Smooth muscle cell (in vitro differentiated cells): ENCODE data around the gene ZDHHC1. TPM values are rescaled to one million over a fixed set of nuclear protein-coding genes. Genes with fewer than 3 reads are reported as not detected.

ENCODE experiments used
- DNase-seq: peaks from one replicate; lab custom pipeline; 2025; ENCODE audit not compliant: unreplicated experiment; lab: John Stamatoyannopoulos, UW
- H2AFZ ChIP-seq: fragments of 200-600 bp; sonication (generic); 2 replicates; pipeline ENCODE4 v1.6.0; 2016; ENCODE audit warnings: antibody characterized with exemption, low read depth, mild to moderate bottlenecking
- H3F3A ChIP-seq: fragments of 200-600 bp; sonication (generic); 2 replicates; pipeline ENCODE4 v1.6.0; 2017; ENCODE audit warnings: antibody characterized with exemption, low read depth
- H3K27ac ChIP-seq: fragments of 200-600 bp; sonication (generic); 2 replicates; pipeline ENCODE4 v1.5.1; 2016; ENCODE audit warnings: low read depth, mild to moderate bottlenecking
- H3K27me3 ChIP-seq: fragments of 200-600 bp; sonication (generic); 2 replicates; pipeline ENCODE4 v1.6.1; 2016; ENCODE audit warnings: low read depth, mild to moderate bottlenecking
- H3K36me3 ChIP-seq: fragments of 200-600 bp; sonication (generic); 2 replicates; pipeline ENCODE4 v1.5.1; 2016; ENCODE audit warnings: low read depth
- H3K4me1 ChIP-seq: fragments of 200-600 bp; sonication (generic); 2 replicates; pipeline ENCODE4 v1.5.1; 2016; ENCODE audit warnings: low read depth
- H3K4me2 ChIP-seq: fragments of 200-600 bp; sonication (generic); 2 replicates; pipeline ENCODE4 v1.6.0; 2016; ENCODE audit warnings: mild to moderate bottlenecking
- H3K4me3 ChIP-seq: fragments of 200-600 bp; sonication (generic); 2 replicates; pipeline ENCODE4 v1.5.1; 2016; ENCODE audit warnings: mild to moderate bottlenecking
- H3K79me2 ChIP-seq: fragments of 200-600 bp; sonication (generic); 2 replicates; pipeline ENCODE4 v1.6.0; 2016; ENCODE audit warnings: low read depth, mild to moderate bottlenecking
- H3K9ac ChIP-seq: fragments of 200-600 bp; sonication (generic); 2 replicates; pipeline ENCODE4 v1.6.0; 2016; ENCODE audit warnings: low read depth
- H3K9me3 ChIP-seq: fragments of 200-600 bp; sonication (generic); replicated peaks from 2 replicates; pipeline ENCODE4 v1.5.1; 2016; ENCODE audit warnings: low read depth
- H4K20me1 ChIP-seq: fragments of 200-600 bp; sonication (generic); 2 replicates; pipeline ENCODE4 v1.6.0; 2016; ENCODE audit warnings: low read depth
- WGBS: methylation state at CpG from one replicate; pipeline ENCODE4 v1.1.7; 2016; ENCODE audit warnings: low lambda C conversion rate; 5-methylcytosine and 5-hydroxymethylcytosine counted together
- polyA plus RNA-seq: library from polyadenylated mRNA; unstranded; fragments of >200 nt; fragmentation: Nextera tagmentation; extraction: Ambion mirVana; gene quantifications from 2 replicates; pipeline ENCODE4 v1.2.1, GENCODE V29; 2016
- total RNA-seq: library from RNA; depleted of rRNA; stranded (reverse); fragments of >200 nt; gene quantifications from 2 replicates; pipeline ENCODE4 v1.2.3, GENCODE V29; 2014
- TF ChIP-seq, protein P1 (sequence below): fragments of 200-600 bp; sonication (generic); IDR thresholded peaks from 2 replicates; pipeline ENCODE4 v1.5.1; 2017; ENCODE audit warnings: borderline replicate concordance, mild to moderate bottlenecking, antibody characterized with exemption; ENCODE audit not compliant: insufficient read depth, poor library complexity, severe bottlenecking

ZDHHC1 gene
- total and polyA plus RNA-seq, 2 experiments from 2014 or later = 7.9 to 15.7 TPM

DNA sequence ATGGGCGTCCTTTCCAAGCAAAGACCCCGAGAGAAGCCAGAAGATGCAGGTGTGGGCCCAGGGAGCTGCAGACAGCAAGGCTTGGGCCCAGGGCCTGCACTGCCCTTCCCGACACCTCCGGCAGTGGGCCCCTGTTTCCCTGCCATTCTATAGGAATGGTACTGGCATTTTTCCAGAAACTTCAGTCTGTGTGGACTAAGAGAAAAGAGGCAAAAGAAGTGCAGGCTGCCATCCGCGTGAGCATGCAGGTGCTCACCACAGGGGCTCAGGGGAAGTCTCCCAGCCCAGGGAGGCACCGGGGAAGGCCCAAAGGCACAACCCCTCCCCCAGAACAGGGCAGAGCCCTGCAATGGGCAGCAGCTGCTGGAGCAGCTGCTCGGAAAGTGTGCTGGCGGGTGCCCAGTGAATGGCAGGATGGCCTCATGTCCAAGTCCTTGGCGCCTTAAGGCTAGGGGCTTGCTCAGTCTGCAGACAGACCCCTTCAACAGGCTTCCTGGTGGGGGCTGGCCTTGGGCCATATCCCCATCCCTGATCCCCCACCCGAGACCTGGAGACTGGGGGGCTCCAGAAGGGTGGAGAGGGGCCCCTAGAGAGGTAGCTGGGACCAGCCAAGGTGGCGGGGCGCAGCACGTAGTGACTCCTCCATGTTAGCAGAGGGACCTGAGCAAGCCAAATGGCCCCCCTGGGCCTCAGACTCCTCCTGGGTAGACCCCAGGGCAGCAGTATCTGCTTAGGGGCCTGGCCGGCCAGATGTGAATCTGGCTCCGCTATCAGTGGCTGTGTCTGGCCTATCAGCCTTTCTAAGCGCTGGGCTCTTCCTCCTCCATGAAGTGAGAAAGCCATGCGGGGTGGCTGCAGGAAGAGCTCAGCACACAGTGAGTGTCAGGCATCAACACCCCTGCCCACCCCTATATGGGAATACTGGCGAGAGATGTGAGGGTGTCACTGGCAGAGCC lies 16.2 kb downstream of the ZDHHC1 start:
- 84% methylated on average over 18 of the region's 19 CpGs for WGBS

DNA sequence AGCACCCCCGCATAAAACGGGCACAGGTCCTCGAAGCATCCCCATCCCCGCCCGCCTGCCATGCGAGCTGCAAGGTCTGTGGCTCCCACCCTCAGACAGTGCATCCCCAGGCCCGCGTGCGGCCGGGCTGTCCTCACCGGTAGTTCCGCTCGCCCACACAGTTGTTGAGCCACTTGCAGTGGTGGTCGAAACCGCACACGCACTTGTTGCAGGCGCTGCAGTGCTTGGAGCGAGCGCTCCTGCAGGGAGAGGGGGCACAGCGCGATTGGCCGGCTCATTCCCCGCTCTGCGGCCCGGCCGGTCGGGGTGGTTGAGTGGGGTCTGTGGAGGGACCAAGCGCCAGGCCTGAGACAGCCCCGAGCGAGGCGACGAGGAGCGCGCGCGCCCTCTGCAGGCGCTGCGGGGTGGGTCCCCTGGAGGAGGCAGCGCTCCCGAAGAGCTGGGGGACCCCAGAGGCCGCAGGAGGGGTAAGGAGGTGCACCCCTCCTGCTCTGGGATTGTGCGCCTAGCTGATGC lies 17.0 kb downstream of the ZDHHC1 start:
- Histone ChIP-seq H3F3A (no peaks in the 10 kb centered on the region), H4K20me1 (no peaks in the 10 kb centered on the region), H3K27ac (no peak overlapping the region), H3K9ac (no peak overlapping the region), H3K36me3 (no peaks in the 10 kb centered on the region), H3K4me1 (peaks cover 22% of the 10 kb centered on the region), H2AFZ (no peak overlapping the region), H3K9me3 (no peaks in the 10 kb centered on the region), H3K79me2 (no peaks in the 10 kb centered on the region), H3K4me2 (peak overlapping the region; percentile 79), H3K27me3 (no peaks in the 10 kb centered on the region), H3K4me3 (no peak overlapping the region)
- DNase-seq = peak; percentile 21
- TF ChIP-seq, protein P1, sequence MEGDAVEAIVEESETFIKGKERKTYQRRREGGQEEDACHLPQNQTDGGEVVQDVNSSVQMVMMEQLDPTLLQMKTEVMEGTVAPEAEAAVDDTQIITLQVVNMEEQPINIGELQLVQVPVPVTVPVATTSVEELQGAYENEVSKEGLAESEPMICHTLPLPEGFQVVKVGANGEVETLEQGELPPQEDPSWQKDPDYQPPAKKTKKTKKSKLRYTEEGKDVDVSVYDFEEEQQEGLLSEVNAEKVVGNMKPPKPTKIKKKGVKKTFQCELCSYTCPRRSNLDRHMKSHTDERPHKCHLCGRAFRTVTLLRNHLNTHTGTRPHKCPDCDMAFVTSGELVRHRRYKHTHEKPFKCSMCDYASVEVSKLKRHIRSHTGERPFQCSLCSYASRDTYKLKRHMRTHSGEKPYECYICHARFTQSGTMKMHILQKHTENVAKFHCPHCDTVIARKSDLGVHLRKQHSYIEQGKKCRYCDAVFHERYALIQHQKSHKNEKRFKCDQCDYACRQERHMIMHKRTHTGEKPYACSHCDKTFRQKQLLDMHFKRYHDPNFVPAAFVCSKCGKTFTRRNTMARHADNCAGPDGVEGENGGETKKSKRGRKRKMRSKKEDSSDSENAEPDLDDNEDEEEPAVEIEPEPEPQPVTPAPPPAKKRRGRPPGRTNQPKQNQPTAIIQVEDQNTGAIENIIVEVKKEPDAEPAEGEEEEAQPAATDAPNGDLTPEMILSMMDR = peak; percentile 81
- 33% methylated on average over 36 of the region's 42 CpGs for WGBS

More for the DNA sequence above, 16.2 kb downstream of the ZDHHC1 start:
- H3K4me1 ChIP-seq = peaks cover 22% of the 10 kb centered on the region
- no peaks in the 10 kb centered on the region for H3K9me3 ChIP-seq
- H3K4me2 ChIP-seq = no peak overlapping the region
- no peaks in the 10 kb centered on the region for H3K36me3 ChIP-seq
- TF ChIP-seq, protein P1 = no peak
- H3F3A ChIP-seq = no peaks in the 10 kb centered on the region
- no peak overlapping the region for H3K9ac ChIP-seq
- DNase-seq = no peak
- H3K27ac ChIP-seq = no peak overlapping the region
- no peaks in the 10 kb centered on the region for H3K27me3 ChIP-seq
- no peaks in the 10 kb centered on the region for H3K79me2 ChIP-seq
- no peak overlapping the region for H2AFZ ChIP-seq
- no peak overlapping the region for H3K4me3 ChIP-seq
- H4K20me1 ChIP-seq = no peaks in the 10 kb centered on the region

DNA sequence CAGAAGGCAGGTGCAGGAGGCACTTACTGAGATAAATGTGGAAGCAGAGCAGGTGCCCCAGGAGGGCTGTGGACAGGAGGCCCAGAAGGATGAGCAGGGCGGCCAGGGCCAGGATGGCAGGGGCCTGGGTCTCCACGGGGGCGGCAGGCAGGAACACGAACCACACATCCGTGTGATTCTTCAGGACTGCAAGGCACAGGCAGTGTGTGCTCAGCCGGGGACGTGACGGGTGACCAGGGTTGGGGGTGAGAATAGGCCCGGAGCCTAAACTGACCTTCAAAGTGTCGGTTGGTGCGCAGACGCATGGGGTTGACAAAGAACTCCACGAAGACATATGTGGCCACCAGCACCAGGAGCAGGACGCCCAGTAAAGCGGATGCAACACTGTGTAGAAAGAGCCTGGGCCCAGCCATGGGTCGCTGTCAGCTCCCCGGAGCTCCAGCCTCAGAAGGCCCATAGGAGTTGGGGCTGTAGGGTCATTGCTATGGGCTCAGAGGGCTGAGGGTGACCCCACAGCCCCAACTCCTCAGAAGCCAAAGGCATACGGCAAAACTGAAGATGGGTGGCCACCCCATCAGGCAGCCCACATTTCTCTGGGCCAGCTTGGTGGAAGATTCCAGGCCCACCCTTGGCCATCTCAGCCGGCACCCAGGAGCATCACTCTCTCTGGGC lies 17.6 kb downstream of the ZDHHC1 start:
- H3K9ac ChIP-seq = no peak overlapping the region
- no peaks in the 10 kb centered on the region for H3K79me2 ChIP-seq
- no peak overlapping the region for H2AFZ ChIP-seq
- H3K27ac ChIP-seq = no peak overlapping the region
- no peak overlapping the region for H3K4me3 ChIP-seq
- DNase-seq = no peak
- no peaks in the 10 kb centered on the region for H3K36me3 ChIP-seq
- TF ChIP-seq, protein P1 = no peak
- H3K4me1 ChIP-seq = peaks cover 23% of the 10 kb centered on the region
- H3K9me3 ChIP-seq = no peaks in the 10 kb centered on the region
- 93% methylated on average over 19 of the region's 19 CpGs for WGBS
- peaks cover 6% of the 10 kb centered on the region for H3K27me3 ChIP-seq
- no peaks in the 10 kb centered on the region for H4K20me1 ChIP-seq
- H3F3A ChIP-seq = no peaks in the 10 kb centered on the region
- no peak overlapping the region for H3K4me2 ChIP-seq
